CD4-positive, alpha-beta T cell treated with Interleukin-15 for 4 hours (primary cell): ENCODE measurements around the gene TEX261.

Experiments
- DNase-seq: peaks from one replicate; pipeline ENCODE4 v3.0.0-alpha.2; 2020; ENCODE audit warnings: low spot score

TEX261 gene

DNA sequence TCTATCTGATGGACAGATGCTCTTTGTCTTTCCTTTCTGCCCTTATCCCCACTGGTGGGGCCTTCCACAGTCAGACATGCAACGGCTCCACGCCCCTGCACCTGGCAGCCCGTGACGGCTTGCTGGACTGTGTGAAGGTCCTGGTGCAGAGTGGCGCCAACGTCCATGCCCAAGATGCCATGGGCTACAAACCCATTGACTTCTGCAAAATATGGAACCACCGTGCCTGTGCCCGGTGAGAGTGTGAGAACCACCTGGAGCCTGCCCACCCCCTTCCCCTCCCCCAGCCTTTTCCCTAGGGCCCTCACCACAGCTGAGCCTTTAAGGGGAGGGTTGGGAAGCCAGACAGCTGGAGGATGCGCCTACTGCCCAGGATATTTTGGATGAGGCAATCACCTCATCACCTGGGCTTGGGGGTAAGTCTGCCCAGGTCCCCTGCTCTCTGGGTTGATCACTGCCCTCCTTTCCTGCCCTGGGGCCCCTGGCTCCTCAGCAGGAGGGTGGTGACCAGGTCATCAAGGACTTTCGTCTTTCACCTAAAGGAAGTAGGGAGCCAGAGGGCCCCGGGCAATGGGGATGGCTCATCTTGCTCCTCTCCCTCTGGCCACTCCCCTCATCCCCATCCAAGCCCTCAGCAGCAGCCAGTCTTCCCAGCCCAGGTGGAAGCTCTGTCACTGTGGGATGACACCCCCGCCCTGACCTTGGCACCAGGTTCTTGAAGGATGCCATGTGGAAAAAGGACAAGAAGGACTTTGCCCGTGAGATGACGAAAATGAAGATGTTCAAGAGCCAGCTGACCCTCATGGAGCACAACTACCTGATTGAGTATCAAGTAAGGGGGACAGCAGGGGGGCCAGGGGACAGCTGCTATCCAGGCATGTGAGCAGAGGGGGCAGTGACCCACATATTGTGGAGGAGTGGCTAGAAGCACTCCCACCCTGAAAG lies 12.5 kb downstream of the TEX261 start:
- no peak for DNase-seq

GRCh38 chr2:70981421-70981820 lies 13.3 kb downstream of the TEX261 start:
- DNase-seq = no peak

- no peak for DNase-seq
These were observed 15.0 kb downstream of the TEX261 start for GRCh38 chr2:70979626-70980025.

GRCh38 chr2:70979180-70979488 lies 15.5 kb downstream of the TEX261 start:
- DNase-seq = no peak

DNA sequence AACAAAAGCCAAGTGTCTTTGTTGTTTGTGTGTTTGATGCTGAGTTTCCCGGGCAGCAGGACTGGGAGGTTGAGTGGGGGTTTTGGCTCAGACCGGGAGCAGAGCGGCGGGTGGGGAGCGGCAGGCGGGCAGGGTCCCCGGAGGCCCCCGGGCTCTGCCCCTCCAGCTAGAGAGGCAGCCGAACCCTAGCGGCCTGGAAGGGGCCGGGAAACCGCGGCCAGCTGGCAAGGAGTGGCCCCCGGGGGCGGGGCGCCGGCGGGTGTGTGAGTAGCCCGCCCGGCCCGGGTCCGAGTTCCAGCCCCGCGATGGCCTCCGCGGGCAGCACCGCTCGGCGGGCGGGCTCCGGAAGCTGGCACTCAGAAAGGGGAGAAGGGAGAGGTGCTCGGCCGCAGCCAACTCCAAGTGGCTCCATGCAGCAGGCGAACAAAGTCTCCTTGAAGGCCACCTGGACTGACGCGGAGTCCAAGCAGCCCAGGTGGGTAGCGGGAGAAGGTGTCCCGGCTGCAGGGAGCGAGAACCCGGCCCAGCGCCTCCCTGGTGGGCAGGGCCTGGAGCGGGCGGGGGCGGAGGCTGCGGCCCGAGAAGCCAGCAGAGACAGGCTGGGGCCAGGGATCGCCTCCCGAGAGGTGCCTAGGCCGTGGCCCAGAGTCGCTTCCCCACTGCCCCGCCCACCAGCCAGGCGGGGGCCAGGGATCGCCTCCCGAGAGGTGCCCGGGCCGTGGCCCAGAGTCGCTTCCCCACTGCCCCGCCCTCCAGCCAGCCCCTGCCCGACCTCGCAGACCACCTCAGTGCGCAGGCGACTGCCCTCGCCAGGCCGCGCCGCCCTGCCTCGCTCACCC lies 16.1 kb downstream of the TEX261 start, which contains the start of gene ANKRD53:
Gene ANKRD53, plus strand, starts transcription at position 290 of the 839 bp plus-strand sequence. Its CDS starts 16 bp downstream, at position 306.
- no peak for DNase-seq

DNA sequence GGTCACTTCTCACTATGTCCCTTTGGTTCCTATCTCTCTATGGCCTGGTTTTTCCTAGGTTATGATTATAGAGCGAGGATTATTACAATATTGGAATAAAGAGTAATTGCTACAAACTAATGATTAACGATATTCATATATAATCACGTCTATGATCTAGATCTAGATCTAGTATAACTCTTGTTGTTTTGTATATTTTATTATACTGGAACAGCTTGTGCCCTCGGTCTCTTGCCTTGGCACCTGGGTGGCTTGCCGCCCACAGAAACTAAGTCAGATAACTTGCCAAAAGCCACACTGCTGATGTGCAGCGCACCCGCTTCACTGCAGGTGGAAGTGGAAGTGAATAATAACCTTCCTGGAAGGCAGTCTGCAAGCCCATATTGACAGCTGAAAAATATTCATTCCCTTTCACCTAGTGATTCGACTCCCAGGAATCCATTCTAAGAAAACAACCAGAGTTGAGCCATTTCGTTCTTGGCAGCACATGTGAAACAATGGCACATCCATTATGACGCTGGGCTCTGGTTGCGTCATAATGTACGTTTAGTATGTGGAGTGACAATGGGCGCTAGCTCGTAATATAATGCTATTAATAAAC lies 17.0 kb downstream of the TEX261 start:
- DNase-seq = peak; percentile 17

- DNase-seq = no peak
These were observed 19.4 kb downstream of the TEX261 start for GRCh38 chr2:70975237-70975636.

DNA sequence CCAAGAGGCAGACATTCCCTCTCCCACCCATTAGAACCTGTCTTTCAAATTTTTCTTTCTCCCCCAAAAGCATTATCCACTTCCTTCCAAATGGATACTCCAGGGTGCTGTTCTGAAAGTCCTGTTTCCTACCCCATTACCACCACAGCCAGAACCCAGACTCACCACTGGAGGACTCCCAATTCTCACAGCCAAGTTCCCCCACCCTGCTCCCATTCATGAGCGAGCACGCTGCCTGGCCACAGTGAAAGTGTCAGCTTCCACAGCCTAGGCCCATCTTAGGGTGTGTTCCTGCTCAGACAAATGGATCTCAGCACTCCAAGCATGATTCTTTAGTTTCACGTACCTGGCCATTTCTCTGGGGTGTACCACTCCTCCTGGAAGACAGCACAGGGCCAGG lies 20.1 kb downstream of the TEX261 start:
- no peak for DNase-seq

- no peak for DNase-seq
These were observed 27.5 kb downstream of the TEX261 start for GRCh38 chr2:70967189-70967588.

- no peak for DNase-seq
These were observed 28.0 kb downstream of the TEX261 start for GRCh38 chr2:70966681-70967080.

- no peak for DNase-seq
These were observed 29.2 kb downstream of the TEX261 start for GRCh38 chr2:70965506-70965905.

- peak; percentile 79 for DNase-seq
These were observed 29.9 kb downstream of the TEX261 start for GRCh38 chr2:70964596-70965386.

- DNase-seq = no peak
These were observed 30.5 kb downstream of the TEX261 start for GRCh38 chr2:70964133-70964532.

DNA sequence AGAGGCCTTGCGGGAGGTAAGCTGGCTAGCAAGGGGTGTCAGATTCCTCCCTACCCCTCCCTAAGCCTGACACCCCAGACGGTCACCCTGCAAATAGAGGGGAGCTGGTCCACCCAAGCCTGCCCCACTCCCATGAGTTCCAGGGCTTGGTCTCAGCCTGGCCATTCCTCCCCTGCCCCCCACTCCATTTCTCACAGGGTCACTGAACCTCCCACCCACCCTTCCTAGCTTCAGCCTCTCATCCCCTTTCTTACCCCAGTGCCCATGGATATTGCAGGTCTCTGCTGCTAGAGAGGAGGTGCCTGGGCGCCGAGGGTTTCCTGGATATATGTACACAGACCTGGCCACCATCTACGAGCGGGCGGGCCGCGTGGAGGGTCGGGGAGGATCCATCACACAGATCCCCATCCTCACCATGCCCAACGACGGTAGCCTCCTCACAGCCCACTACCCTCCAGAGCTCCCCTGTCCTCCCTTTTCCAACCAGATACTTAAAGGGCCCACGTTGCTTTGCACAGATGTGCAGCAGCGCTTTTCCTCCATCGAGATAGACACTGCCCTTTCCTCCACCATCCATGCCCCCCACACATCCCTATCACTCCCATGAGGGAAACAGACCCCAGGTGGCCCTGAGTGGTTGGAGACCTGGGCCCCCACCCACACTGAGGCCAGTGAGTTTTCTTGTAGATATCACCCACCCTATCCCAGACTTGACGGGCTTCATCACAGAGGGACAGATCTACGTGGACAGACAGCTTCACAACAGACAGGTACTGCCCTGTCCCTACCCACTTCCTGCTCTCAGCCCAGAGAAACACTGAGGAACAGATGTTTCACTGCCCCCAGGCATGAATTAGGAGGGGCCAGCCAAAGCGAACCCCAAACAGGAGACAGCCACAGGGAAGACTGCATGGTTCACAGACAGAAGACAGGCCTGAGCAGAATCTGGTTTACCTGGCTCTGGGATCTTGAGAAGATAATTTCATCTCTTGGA lies 31.5 kb downstream of the TEX261 start:
- no peak for DNase-seq

GRCh38 chr2:70962211-70962884 lies 32.3 kb downstream of the TEX261 start:
- no peak for DNase-seq

- DNase-seq = no peak
These were observed 33.1 kb downstream of the TEX261 start for GRCh38 chr2:70961648-70961994.

DNA sequence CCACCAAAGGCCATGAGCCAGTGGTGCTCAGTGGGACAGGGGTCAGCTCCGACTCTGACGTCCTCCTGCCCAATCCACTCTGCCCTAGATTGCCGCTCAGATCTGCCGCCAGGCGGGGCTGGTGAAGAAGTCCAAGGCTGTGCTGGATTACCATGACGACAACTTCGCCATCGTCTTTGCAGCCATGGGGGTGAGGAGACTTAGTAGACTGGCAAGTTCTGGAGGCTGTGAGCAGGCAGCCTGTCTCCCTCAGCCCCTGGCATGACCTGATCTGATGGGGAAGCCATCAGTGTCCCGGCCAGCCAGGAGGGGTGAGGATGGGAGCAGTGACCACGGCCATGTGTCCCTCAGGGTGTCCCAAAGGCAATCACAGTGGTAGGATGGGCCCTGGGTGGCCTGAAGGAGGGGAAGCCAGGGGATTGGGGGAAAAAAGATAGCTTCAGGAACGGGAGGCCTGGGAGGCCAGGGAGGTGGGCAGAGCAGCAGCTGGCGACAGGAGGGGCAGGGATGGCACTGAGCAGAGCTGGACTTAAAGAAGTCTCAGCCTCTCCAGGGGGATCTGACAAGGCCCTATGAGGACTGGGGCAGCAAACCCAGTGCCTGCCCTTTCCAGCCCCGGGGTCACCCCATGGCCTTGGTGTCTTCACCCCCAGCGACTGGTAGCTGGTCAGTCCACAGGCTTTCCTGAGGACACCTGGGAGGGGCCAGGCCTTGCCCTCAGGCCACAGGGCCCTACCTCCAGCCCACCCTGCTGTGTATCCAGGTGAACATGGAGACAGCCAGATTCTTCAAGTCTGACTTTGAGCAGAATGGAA lies 33.6 kb downstream of the TEX261 start:
- DNase-seq = no peak

- no peak for DNase-seq
These were observed 34.5 kb downstream of the TEX261 start for GRCh38 chr2:70959851-70960832.
